GM10266 (cell line): ENCODE data around the gene SPATA2L.
"Not testable (repeated sequence)": the region's sequence is repeated elsewhere in the genome, so short reads cannot be mapped to it uniquely, and the experiment has no call there.

Source experiments
- DNase-seq: peaks from one replicate; pipeline ENCODE4 v3.0.0; 2012; ENCODE audit errors: extremely low spot score
- TF ChIP-seq, protein P1 (sequence below): IDR thresholded peaks from 2 replicates; pipeline ENCODE4 v1.5.1; 2012; ENCODE audit warnings: mild to moderate bottlenecking, low read depth; ENCODE audit not compliant: control insufficient read depth, insufficient read depth; ENCODE audit errors: missing control alignments

Gene SPATA2L

DNA sequence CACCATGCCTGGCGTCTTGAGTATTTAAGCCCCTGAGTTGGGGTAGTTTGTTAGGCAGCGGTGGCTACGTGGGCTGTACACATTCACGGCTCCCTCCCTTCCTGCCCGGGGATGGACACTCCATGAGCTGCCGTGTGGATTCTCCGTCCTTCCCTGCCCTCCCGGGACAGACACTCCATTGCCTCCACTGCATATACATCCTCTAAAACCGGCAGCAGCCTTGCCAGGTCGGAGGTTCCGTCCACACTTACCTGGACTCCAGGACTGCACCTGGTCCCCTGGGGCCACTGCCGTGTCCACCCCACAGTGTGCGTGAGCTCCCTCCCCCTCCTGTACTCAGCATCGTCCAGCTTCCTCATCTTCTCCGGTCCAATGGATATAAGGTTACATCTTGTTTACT is 3.5 kb upstream of the SPATA2L start:
- TF ChIP-seq, protein P1, sequence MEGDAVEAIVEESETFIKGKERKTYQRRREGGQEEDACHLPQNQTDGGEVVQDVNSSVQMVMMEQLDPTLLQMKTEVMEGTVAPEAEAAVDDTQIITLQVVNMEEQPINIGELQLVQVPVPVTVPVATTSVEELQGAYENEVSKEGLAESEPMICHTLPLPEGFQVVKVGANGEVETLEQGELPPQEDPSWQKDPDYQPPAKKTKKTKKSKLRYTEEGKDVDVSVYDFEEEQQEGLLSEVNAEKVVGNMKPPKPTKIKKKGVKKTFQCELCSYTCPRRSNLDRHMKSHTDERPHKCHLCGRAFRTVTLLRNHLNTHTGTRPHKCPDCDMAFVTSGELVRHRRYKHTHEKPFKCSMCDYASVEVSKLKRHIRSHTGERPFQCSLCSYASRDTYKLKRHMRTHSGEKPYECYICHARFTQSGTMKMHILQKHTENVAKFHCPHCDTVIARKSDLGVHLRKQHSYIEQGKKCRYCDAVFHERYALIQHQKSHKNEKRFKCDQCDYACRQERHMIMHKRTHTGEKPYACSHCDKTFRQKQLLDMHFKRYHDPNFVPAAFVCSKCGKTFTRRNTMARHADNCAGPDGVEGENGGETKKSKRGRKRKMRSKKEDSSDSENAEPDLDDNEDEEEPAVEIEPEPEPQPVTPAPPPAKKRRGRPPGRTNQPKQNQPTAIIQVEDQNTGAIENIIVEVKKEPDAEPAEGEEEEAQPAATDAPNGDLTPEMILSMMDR = no peak
- DNase-seq = no peak

DNA sequence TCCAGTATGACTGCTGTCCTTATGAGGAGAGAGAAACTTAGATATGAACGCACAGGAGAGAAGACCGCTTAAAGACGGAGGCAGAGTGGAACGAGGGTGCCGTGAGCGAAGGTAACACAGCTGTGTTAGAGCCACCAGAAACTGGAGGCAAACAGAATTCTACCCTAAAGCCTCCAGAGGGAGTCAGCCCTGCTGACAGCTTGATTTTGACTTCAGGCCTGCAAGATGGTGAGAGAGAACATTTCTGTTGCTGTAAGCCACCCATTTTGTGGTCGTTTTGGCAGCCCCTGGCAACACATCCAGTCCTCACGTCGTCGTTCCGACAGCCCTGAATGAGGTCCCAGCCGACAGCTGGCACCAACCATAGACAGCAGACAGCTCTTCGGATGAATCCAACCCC is 2.8 kb upstream of the SPATA2L start:
- no peak for DNase-seq
- TF ChIP-seq, protein P1 = no peak

DNA sequence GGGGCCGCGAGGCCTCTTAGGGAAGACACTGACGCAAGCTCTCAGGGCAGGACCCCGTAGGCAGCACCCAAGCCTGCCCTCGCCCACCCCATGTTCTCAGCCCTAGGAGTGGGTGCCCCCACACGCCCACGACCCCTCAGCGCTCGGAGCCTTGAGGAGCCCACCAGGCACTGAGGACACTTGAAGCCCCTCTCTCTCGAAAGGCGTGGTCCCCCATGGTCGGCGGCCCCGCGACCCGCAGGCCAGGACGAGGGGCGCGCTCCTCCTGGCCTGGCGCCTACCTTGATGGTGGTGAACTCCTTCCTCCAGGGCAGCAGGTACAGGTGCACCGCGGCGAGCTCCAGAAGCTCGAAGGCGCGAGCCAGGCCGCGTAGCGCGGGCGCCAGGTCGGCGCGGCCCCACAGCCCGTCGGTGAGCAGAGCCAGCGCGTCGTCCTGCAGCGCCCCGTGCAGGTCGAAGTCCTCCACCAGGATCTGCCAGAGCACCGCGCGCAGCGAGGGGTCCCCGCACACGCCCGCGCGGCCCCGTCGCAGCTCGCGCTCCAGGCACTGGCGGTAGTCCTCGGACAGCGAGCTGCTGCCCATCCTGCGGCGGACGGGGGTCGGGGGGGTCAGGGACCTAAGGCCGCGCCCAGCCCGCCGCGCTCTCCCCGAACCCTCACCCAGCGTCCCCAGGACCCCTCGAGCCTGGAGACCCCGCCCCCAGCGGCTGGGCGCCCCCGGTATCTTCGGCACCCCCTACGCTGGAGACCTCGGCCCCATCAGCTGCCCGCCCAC is 668 bp downstream of the SPATA2L start:
- TF ChIP-seq, protein P1 = peak; percentile 68
- peak; percentile 77 for DNase-seq

GRCh38 chr16:89700100-89700648 is 1.3 kb downstream of the SPATA2L start:
- TF ChIP-seq, protein P1 = peak; percentile 83

GRCh38 chr16:89699629-89700099 is 1.8 kb downstream of the SPATA2L start:
- not testable (repeated sequence) for DNase-seq

More at GRCh38 chr16:89700100-89700648, 1.3 kb downstream of the SPATA2L start:
- DNase-seq = peak; percentile 98

- not testable (repeated sequence) for DNase-seq
Observed at GRCh38 chr16:89698717-89699116, 2.8 kb downstream of the SPATA2L start.

DNA sequence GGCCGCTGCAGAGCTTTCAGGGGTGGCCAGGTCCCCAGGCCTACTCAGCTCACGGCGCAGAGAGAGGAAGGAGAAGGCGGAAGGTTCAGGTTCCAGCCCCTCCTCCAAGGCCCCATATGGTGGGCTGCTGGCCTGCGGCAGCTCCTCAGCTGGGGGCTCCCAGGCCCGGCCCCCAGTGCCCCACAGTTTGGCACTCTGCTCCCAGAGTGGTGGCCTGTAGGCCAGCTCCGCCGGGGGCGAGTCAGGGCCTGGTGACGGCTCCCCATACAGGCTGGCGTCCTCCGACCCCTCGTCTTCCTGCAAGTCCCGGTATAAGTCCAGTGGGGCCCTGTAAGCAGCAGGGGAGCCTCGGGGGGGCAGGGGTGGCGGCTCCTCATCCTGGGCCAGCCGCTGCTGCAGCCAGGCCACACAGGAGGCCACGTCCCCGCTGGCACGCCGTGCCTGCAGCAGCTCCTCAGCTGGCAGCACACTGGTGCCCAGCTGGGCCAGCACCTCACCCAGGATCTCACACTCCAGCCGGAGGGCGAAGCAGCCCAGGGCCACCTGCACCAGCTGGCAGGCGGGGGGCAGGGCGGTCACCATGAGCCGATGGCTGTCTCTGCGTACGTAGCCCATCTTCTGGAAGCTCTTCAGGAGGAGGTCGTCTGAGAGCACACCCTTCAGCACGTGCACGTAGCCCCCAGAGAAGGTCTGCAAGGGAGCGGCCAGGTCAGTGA is 3.7 kb downstream of the SPATA2L start:
- TF ChIP-seq, protein P1 = no peak
- DNase-seq = no peak

DNA sequence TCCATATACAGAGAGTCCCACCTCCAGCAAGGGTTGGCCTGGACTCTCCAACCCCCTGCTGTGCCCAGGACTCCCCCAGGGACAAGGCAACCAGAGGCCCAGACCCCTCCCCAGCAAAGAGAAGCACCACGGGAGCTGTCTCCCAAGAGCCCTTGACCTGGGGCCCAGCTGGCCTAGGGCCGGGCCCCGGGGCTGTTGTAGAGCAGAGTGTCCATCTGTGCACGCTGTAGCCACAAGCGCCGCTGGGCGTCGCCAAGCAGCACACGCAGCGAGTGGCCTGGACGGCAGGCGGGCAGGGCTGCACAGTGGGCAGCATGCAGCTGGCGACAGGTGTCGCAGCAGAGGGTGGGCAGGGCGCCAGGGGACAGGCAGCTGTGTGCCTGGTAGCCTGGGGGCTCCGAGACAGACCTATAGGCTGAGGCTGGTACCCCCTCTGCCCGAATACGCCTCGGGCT is 4.3 kb downstream of the SPATA2L start:
- DNase-seq = no peak
- TF ChIP-seq, protein P1 = no peak
